Ishikawa (cell line): ENCODE measurements around the gene CCDC180.
A peak's percentile ranks its signal among the peaks of the same experiment; 100 is the strongest.

Experiments used
- CEBPB ChIP-seq: IDR thresholded peaks from 2 replicates; pipeline ENCODE4 v1.6.1; 2012
- CREB1 ChIP-seq: IDR thresholded peaks from 2 replicates; pipeline ENCODE4 v1.6.1; 2012; ENCODE audit warnings: low read depth
- EGR1 ChIP-seq: IDR thresholded peaks from 2 replicates; pipeline ENCODE4 v1.6.1; 2012
- EP300 ChIP-seq: IDR thresholded peaks from 2 replicates; pipeline ENCODE4 v1.6.1; 2012; ENCODE audit warnings: borderline replicate concordance
- FOXM1 ChIP-seq: IDR thresholded peaks from 2 replicates; pipeline ENCODE4 v1.6.1; 2012; ENCODE audit warnings: low read depth, borderline replicate concordance
- MAX ChIP-seq: IDR thresholded peaks from 2 replicates; pipeline ENCODE4 v1.6.1; 2012
- NFIC ChIP-seq: IDR thresholded peaks from 2 replicates; pipeline ENCODE4 v1.6.1; 2012
- RAD21 ChIP-seq: IDR thresholded peaks from 2 replicates; pipeline ENCODE4 v1.6.1; 2012; ENCODE audit warnings: low read depth
- REST ChIP-seq: IDR thresholded peaks from 2 replicates; pipeline ENCODE4 v1.6.1; 2012; ENCODE audit warnings: low read depth, mild to moderate bottlenecking
- TAF1 ChIP-seq: IDR thresholded peaks from 2 replicates; pipeline ENCODE4 v1.6.1; 2012; ENCODE audit warnings: low read depth, mild to moderate bottlenecking
- TCF12 ChIP-seq: IDR thresholded peaks from 2 replicates; pipeline ENCODE4 v1.6.1; 2012; ENCODE audit warnings: low read depth
- TEAD4 ChIP-seq: IDR thresholded peaks from 2 replicates; pipeline ENCODE4 v1.6.1; 2012
- USF1 ChIP-seq: IDR thresholded peaks from 2 replicates; pipeline ENCODE4 v1.6.1; 2012
- YY1 ChIP-seq: IDR thresholded peaks from 2 replicates; pipeline ENCODE4 v1.6.1; 2012; ENCODE audit warnings: low read depth
- ZBTB7A ChIP-seq: IDR thresholded peaks from 2 replicates; pipeline ENCODE4 v1.6.1; 2012; ENCODE audit warnings: low read depth

The CCDC180 gene

DNA sequence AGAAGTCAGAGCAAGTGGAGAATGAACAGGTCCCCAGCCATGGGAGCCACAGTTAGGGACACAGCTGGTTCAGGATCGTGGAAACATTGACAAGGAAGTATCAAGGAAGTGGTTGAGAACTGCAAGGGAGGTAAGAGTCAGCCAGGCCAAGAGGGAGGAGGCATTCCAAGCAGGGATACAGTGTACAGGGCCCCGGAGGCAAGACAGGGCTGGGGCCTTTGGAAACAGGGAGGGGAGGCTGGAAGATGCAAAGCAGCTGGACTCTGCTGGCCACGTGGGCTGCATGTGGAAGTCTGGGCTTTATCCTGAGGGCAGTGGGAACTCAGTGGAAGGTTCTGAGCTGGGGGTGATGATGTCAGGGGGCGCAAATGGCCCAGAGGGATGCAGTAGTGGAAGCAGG is 14.2 kb downstream of the CCDC180 start:
- no peak for TF ChIP-seq TCF12
- no peak for TF ChIP-seq MAX
- TF ChIP-seq NFIC: no peak
- no peak for TF ChIP-seq ZBTB7A
- TF ChIP-seq USF1: no peak
- no peak for TF ChIP-seq YY1
- TF ChIP-seq TAF1: no peak
- no peak for TF ChIP-seq CREB1

DNA sequence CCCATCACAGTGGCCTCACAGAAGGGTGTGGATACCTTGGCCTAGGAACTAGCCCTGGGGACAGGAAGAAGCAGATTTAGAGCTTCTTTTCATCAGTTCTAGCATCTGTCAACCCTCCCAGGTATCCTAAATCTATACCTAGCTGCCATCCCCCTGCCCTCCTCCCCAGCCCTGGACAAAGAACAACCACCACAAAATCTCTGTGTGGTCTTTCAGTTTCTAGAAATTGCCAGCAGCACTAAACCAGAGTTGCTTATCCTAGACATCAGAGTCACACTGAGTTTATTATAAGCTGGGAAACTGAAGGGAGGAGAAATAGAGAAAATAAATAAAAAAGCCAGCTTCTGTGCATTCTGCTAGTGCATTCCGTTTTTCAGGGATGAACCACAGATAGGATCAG is 14.6 kb downstream of the CCDC180 start:
- TF ChIP-seq EP300 (no peak), REST (no peak), TCF12 (no peak), EGR1 (no peak), FOXM1 (no peak), RAD21 (no peak)

DNA sequence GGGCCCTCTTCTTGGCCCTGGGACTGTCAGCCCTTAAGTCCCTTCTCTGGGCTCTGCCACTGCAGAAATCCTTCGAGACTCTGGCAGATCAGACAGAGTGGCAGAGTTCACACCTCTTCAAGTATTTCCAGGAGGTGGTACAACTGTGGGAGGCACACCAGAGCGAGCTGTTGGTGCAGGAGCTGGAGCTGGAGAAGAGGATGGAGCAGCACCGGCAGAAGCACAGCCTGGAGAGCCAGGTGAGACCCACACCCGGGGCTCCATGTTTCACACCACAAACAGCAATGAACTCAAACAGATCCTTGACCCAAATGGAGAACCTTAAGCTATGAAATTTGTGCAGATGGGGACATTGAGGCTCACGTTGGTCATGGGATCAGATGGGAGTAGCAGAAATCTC is 17.5 kb downstream of the CCDC180 start:
- TF ChIP-seq ZBTB7A (no peak), EGR1 (no peak), TEAD4 (no peak), YY1 (no peak), CEBPB (no peak), CREB1 (no peak), RAD21 (no peak)

- peak; percentile 72 for TF ChIP-seq REST
- no peak for TF ChIP-seq EP300
These were observed 20.1 kb downstream of the CCDC180 start for GRCh38 chr9:97327562-97327961.

DNA sequence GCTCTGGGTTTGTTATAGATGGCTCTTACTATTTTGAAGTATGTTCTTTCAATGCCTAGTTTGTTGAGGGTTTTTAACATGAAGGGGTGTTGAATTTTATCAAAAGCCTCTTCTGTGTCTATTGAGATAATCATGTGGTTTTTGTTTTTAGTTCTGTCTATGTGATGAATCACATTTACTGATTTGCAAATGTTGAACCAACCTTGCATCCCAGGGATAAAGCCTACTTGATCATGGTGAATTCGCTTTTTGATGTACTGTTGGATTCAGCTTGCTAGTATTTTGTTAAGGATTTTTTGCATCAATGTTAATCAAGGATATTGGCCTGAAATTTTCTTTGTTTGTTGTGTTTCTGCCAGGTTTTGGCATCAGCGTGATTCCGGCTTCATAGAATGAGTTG is 25.5 kb downstream of the CCDC180 start:
- TF ChIP-seq CEBPB: no peak
- no peak for TF ChIP-seq YY1
- TF ChIP-seq TCF12: no peak
- TF ChIP-seq ZBTB7A: no peak
- no peak for TF ChIP-seq TAF1
- no peak for TF ChIP-seq EP300
- no peak for TF ChIP-seq FOXM1
- no peak for TF ChIP-seq MAX
- TF ChIP-seq USF1: no peak
- no peak for TF ChIP-seq NFIC
- TF ChIP-seq EGR1: no peak
- TF ChIP-seq CREB1: no peak
- TF ChIP-seq REST: no peak
- TF ChIP-seq TEAD4: no peak
- TF ChIP-seq RAD21: no peak

DNA sequence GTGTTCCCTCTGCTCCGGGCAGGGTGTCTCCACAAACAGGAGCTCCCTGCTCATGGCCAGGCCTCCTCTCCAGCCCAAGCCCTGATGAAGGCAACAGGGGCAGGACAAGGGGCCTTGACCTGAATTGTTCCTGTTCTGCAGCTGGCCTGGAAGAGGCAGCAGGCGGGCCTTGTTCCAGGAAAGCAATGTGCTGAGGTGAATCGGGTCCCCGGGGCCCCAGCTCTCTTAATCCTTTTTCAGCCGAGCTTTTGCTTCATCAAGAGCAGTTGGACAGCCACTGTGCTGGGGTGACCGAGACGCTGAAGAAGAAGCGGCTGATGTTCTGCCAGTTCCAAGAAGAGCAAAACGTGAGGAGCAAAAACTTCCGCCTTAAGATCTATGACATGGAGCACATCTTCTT is 41.4 kb downstream of the CCDC180 start:
- no peak for TF ChIP-seq EP300
- no peak for TF ChIP-seq REST
- no peak for TF ChIP-seq TCF12
- TF ChIP-seq RAD21: no peak
- no peak for TF ChIP-seq MAX
- TF ChIP-seq FOXM1: no peak
- TF ChIP-seq CREB1: no peak
- no peak for TF ChIP-seq USF1
- no peak for TF ChIP-seq TEAD4
- TF ChIP-seq EGR1: no peak
- TF ChIP-seq YY1: no peak
- no peak for TF ChIP-seq TAF1
- no peak for TF ChIP-seq CEBPB
- no peak for TF ChIP-seq ZBTB7A
- TF ChIP-seq NFIC: no peak
